Spleen (tissue), 11 donors: ENCODE data around the gene BNC1. TPM values are rescaled to one million over a fixed set of nuclear protein-coding genes. Genes with fewer than 3 reads are reported as not detected.

ENCODE experiments used
- DNase-seq: peaks from one replicate; pipeline ENCODE4 v3.0.0-alpha.2; 2020
- H3K27ac ChIP-seq, 8 donors: fragments of 200-600 bp; sonication (generic) in 7 of 8; 1 replicate in 4 of 8; 2 replicates in 4 of 8; pipeline versions ENCODE4 v1.5.0 to v1.8.0; 2016 to 2021; ENCODE audit warnings: inconsistent platforms in 4 of 8, mild to moderate bottlenecking in 4 of 8, moderate library complexity in 1 of 8
- H3K27me3 ChIP-seq, 7 donors: fragments of 200-600 bp; sonication (generic) in 6 of 7; replicated peaks in 1 of 7; 1 replicate in 4 of 7; 2 replicates in 3 of 7; pipeline versions ENCODE4 v1.5.0 to v1.8.0; 2016 to 2021; ENCODE audit warnings: inconsistent platforms in 3 of 7, mild to moderate bottlenecking in 1 of 7
- H3K36me3 ChIP-seq, 6 donors: fragments of 200-600 bp; sonication (generic) in 5 of 6; 1 replicate in 4 of 6; 2 replicates in 2 of 6; pipeline versions ENCODE4 v1.5.0 to v1.8.0; 2016 to 2021; ENCODE audit warnings: inconsistent platforms in 2 of 6
- H3K4me1 ChIP-seq, 6 donors: fragments of 200-600 bp; sonication (generic) in 5 of 6; 1 replicate in 3 of 6; 2 replicates in 3 of 6; pipeline versions ENCODE4 v1.5.0 to v1.8.0; 2016 to 2021; ENCODE audit warnings: inconsistent platforms in 3 of 6
- H3K4me3 ChIP-seq, 8 donors: fragments of 200-600 bp; sonication (generic) in 7 of 8; 1 replicate in 4 of 8; 2 replicates in 4 of 8; pipeline versions ENCODE4 v1.5.0 to v1.8.0; 2016 to 2021; ENCODE audit warnings: inconsistent platforms in 4 of 8, mild to moderate bottlenecking in 4 of 8, moderate library complexity in 2 of 8
- H3K9me3 ChIP-seq, 8 donors: fragments of 200-600 bp; sonication (generic) in 7 of 8; 1 replicate in 4 of 8; 2 replicates in 4 of 8; pipeline versions ENCODE4 v1.5.0 to v1.8.0; 2016 to 2021; ENCODE audit warnings: inconsistent platforms in 4 of 8
- POLR2A ChIP-seq, 3 donors: fragments of 450-650 bp; IDR thresholded peaks; one replicate each; pipeline ENCODE4 v1.5.1; 2017; ENCODE audit warnings: antibody characterized with exemption in 3 of 3, mild to moderate bottlenecking in 1 of 3
- POLR2AphosphoS5 ChIP-seq, 3 donors: sonication (generic); formaldehyde crosslinking; IDR thresholded peaks; one replicate each; pipeline ENCODE4 v1.5.1; 2017; ENCODE audit warnings: antibody characterized with exemption in 3 of 3
- WGBS, 5 donors: extraction: QIAGEN DNeasy Blood & Tissue Kit in 3 of 5; methylation state at CpG; one replicate each; pipeline versions ENCODE4 v1.1.5 to v1.1.7; 2013 to 2018; 5-methylcytosine and 5-hydroxymethylcytosine counted together
- intact Hi-C: fragments of 100-400 bp; cut with DNase I; formaldehyde crosslinking; loops from one replicate; pipeline ENCODE4 v1.15.0; 2023; ENCODE audit warnings: low total_unique reads
- polyA plus RNA-seq, 3 donors: library from polyadenylated mRNA; stranded (reverse); fragments of 200-250 nt; gene quantifications; one replicate each; pipeline ENCODE4 v1.2.1, GENCODE V29; 2013
- total RNA-seq, 7 donors: library from RNA; depleted of rRNA in 3 of 7; stranded (reverse); fragments of >200 nt in 3 of 7; fragmentation: NEBNext Ultra II Directional in 4 of 7; extraction: Animal tissue kit (Norgen Biotek cat#: 25700) in 4 of 7; gene quantifications; one replicate each; pipeline versions ENCODE4 v1.1.0 to v1.2.1, GENCODE V29; 2016 to 2021
- TF ChIP-seq, protein P1 (sequence below), 11 experiments: fragments of 200-600 bp in 7 of 11; fragments of 450-650 bp in 4 of 11; sonication (generic) in 4 of 11; IDR thresholded peaks in 8 of 11; conservative IDR thresholded peaks in 3 of 11; 1 replicate in 7 of 11; 2 replicates in 4 of 11; pipeline versions ENCODE4 v1.4.0 to v1.8.0; 2016 to 2021; ENCODE audit warnings: antibody characterized with exemption in 11 of 11, inconsistent platforms in 4 of 11, mild to moderate bottlenecking in 1 of 11
- donor health status: healthy with polysubstance abuse.
- donor health status: DM: no; HTN: no; CAD: no; lungs with moderate emphysema.
- donor health status: DM: no; HTN: no; CAD: no.
- donor health status: Bipolar disorder and iron deficiency.
- donor health status: healthy.
- donor health status: DM: no; HTN: no; CAD: no.
- donor health status: DM: yes; HTN: yes; CAD: no.

BNC1 gene
- total and polyA plus RNA-seq, 10 donors, result 0.02 to 0.41 (median 0.14) TPM; not detected in 2

DNA sequence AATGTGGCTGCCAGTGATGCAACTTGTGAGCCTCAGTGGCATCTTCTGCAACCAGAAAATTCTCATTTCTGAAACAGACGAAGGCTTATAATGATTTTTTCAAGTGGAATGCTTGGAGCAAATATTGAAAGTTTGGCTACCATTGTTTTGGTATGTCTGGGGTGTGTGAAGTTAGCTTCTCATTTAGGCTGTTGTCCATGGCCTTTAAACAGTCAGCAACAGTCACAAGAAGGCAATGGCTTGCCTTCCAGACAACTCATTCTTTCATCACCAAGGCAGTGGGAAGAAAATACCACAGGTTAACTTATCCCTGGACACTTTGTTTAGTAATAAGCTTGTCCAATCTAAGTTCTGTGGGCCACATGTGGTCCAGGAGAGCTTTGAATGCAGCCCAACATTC, 4.7 kb upstream of the BNC1 start:
- peaks cover 0 to 67% (median 22%) of the 10 kb centered on the region in 7 donors for H3K27me3 ChIP-seq
- WGBS, 5 donors, result 74 to 93% (median 85%) methylated on average over 1 of the region's 1 CpG
- intact Hi-C loops, result no loop called here

DNA sequence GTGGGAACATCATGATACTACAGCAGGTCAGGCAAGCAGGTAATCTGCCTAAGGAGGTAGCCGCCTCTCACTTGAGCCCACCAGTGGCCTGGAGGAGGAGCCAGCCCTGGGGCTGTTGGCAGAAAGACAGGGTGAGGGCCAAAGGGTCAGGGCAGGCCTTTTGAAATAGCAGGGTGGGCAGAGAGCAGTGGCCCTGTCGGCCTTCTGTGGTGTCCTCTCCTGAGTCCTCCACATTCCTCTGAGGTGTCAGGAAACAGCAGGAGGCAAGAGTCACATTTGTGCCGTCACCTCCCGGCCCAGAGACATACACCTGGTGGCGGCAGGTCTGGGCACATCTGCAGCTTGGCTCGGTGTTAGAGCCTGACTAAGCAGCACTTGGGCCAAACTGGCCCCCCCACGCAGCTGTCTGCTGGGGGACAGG, 3.9 kb upstream of the BNC1 start:
- Histone ChIP-seq H3K9me3 (no peaks in the 10 kb centered on the region), H3K4me3 (no peak overlapping the region), H3K36me3 (no peaks in the 10 kb centered on the region), H3K27me3 (peaks cover 0 to 70% (median 29%) of the 10 kb centered on the region in 7 donors), H3K4me1 (peaks cover 0 to 17% (median 9%) of the 10 kb centered on the region in 6 donors), H3K27ac (no peak overlapping the region)
- no peak for DNase-seq
- WGBS, 5 donors, result 77 to 89% (median 78%) methylated on average over 3 to 7 of the region's 7 CpGs
- intact Hi-C loops, result no loop called here
- TF ChIP-seq POLR2A (IDR thresholded peaks at IDR 0.05) (no peak), POLR2AphosphoS5 (IDR thresholded peaks at IDR 0.05) (no peak)
- TF ChIP-seq, protein P1, sequence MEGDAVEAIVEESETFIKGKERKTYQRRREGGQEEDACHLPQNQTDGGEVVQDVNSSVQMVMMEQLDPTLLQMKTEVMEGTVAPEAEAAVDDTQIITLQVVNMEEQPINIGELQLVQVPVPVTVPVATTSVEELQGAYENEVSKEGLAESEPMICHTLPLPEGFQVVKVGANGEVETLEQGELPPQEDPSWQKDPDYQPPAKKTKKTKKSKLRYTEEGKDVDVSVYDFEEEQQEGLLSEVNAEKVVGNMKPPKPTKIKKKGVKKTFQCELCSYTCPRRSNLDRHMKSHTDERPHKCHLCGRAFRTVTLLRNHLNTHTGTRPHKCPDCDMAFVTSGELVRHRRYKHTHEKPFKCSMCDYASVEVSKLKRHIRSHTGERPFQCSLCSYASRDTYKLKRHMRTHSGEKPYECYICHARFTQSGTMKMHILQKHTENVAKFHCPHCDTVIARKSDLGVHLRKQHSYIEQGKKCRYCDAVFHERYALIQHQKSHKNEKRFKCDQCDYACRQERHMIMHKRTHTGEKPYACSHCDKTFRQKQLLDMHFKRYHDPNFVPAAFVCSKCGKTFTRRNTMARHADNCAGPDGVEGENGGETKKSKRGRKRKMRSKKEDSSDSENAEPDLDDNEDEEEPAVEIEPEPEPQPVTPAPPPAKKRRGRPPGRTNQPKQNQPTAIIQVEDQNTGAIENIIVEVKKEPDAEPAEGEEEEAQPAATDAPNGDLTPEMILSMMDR (IDR thresholded peaks at IDR 0.05 in 8 of 11, conservative IDR thresholded peaks at IDR 0.05 in 3 of 11), result no peak

More for the DNA sequence above, 4.7 kb upstream of the BNC1 start:
- H3K4me3 ChIP-seq, result no peak overlapping the region
- peaks cover 0 to 9% (median 1%) of the 10 kb centered on the region in 6 donors for H3K4me1 ChIP-seq
- no peak overlapping the region for H3K27ac ChIP-seq
- no peak for TF ChIP-seq POLR2A (IDR thresholded peaks at IDR 0.05)
- TF ChIP-seq POLR2AphosphoS5 (IDR thresholded peaks at IDR 0.05), result no peak
- TF ChIP-seq, protein P1 (IDR thresholded peaks at IDR 0.05 in 8 of 11, conservative IDR thresholded peaks at IDR 0.05 in 3 of 11), result no peak
- no peaks in the 10 kb centered on the region for H3K36me3 ChIP-seq
- DNase-seq, result no peak
- H3K9me3 ChIP-seq, result no peaks in the 10 kb centered on the region

DNA sequence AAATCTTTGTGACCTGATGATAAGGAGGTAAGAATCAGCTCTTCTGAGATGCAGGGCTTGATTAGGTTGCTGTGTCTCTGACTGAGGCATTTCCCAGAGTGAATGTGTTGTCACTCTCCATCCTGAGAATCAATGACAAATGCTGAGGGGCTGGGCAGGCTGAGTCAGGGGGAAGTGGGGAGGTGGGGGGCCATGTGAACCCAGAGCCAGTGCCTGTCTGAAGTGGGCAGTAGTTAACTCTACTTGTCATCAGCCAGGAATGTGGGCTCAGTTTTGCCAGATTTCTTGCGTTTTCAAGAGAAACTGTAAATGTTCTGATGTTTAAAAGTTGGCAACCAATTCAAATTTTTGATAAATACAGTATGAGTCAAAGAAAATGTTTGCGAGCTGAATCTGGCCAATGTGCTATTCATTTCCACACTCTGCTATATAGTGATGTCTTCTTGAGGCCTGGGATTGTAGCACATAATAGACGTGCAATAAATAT, 3.1 kb upstream of the BNC1 start:
- H3K27ac ChIP-seq, result no peak overlapping the region
- peaks cover 0 to 25% (median 14%) of the 10 kb centered on the region in 6 donors for H3K4me1 ChIP-seq
- 71 to 83% (median 78%) methylated on average over 3 of the region's 3 CpGs for WGBS, 5 donors
- intact Hi-C loops, result no loop called here
- H3K4me3 ChIP-seq, result no peak overlapping the region
- no peaks in the 10 kb centered on the region for H3K9me3 ChIP-seq
- TF ChIP-seq, protein P1 (IDR thresholded peaks at IDR 0.05 in 8 of 11, conservative IDR thresholded peaks at IDR 0.05 in 3 of 11), result no peak
- TF ChIP-seq POLR2AphosphoS5 (IDR thresholded peaks at IDR 0.05) (no peak), POLR2A (IDR thresholded peaks at IDR 0.05) (no peak)
- H3K36me3 ChIP-seq, result no peaks in the 10 kb centered on the region
- peaks cover 0 to 79% (median 38%) of the 10 kb centered on the region in 7 donors for H3K27me3 ChIP-seq
- DNase-seq, result no peak

DNA sequence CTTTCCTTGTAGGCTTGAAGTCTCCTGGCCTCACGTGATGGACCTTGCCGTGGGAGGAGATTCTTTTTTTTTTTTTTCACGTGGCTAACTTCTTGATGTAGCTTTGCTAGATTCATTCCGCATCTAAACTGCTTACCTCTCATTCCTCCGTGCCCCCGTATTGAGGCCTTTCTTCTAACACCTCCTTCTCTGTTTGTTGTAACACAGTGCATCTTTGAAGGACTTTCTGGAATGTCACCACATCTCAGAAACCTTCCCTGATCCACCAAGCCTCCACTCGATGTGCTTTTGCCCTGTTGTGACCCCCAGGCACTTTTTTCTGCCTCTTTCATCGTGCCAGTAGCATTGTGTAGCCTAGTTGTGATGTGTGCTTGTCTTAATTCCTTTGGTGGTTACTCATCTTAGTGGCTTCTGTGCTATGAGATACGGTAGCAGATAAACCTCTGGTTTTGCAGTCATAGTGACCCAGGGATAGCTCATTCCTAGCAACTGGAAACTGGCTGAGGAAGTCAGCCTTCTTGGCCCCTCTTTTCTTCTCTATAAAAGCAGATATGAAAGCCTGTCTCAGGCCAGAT, 1.6 kb upstream of the BNC1 start:
- no peaks in the 10 kb centered on the region for H3K36me3 ChIP-seq

More for the DNA sequence above, 1.6 kb upstream of the BNC1 start:
- Histone ChIP-seq H3K27me3 (peaks cover 0 to 88% (median 53%) of the 10 kb centered on the region in 7 donors), H3K4me1 (peaks cover 0 to 25% (median 14%) of the 10 kb centered on the region in 6 donors), H3K27ac (no peak overlapping the region), H3K9me3 (no peaks in the 10 kb centered on the region), H3K4me3 (no peak overlapping the region)
- WGBS, 5 donors, result 58 to 73% (median 68%) methylated on average over 9 of the region's 9 CpGs
- no peak for TF ChIP-seq POLR2AphosphoS5 (IDR thresholded peaks at IDR 0.05)
- TF ChIP-seq, protein P1 (IDR thresholded peaks at IDR 0.05 in 8 of 11, conservative IDR thresholded peaks at IDR 0.05 in 3 of 11), result no peak
- no peak for TF ChIP-seq POLR2A (IDR thresholded peaks at IDR 0.05)
- no peak for DNase-seq
- intact Hi-C loops, result no loop called here
